GM18526 (cell line): ENCODE measurements around the gene TPST1.

Experiments
- POLR2A ChIP-seq: IDR thresholded peaks from 3 replicates; pipeline ENCODE4 v1.6.1; 2011; ENCODE audit not compliant: insufficient read length; ENCODE audit errors: extremely low read depth

Gene TPST1

GRCh38 chr7:66267249-66267648 lies 62.1 kb downstream of the TPST1 start:
- TF ChIP-seq POLR2A = no peak

GRCh38 chr7:66269978-66270377 lies 64.8 kb downstream of the TPST1 start:
- no peak for TF ChIP-seq POLR2A

GRCh38 chr7:66272321-66272720 lies 67.2 kb downstream of the TPST1 start:
- no peak for TF ChIP-seq POLR2A

- TF ChIP-seq POLR2A = no peak
These were observed 71.2 kb downstream of the TPST1 start for GRCh38 chr7:66276363-66276762.

GRCh38 chr7:66277492-66277891 lies 72.4 kb downstream of the TPST1 start:
- no peak for TF ChIP-seq POLR2A

GRCh38 chr7:66279912-66280311 lies 74.8 kb downstream of the TPST1 start:
- TF ChIP-seq POLR2A = no peak

GRCh38 chr7:66281678-66282590 lies 76.8 kb downstream of the TPST1 start:
- no peak for TF ChIP-seq POLR2A

GRCh38 chr7:66282591-66282935 lies 77.4 kb downstream of the TPST1 start:
- no peak for TF ChIP-seq POLR2A

- TF ChIP-seq POLR2A = no peak
These were observed 78.1 kb downstream of the TPST1 start for GRCh38 chr7:66283003-66283920.

GRCh38 chr7:66296001-66296521 lies 90.9 kb downstream of the TPST1 start:
- TF ChIP-seq POLR2A = no peak

GRCh38 chr7:66296557-66296956 lies 91.4 kb downstream of the TPST1 start:
- no peak for TF ChIP-seq POLR2A

- no peak for TF ChIP-seq POLR2A
These were observed 92.4 kb downstream of the TPST1 start for GRCh38 chr7:66297579-66297978.

GRCh38 chr7:66301249-66301648 lies 96.1 kb downstream of the TPST1 start:
- TF ChIP-seq POLR2A = no peak

GRCh38 chr7:66301737-66302136 lies 96.6 kb downstream of the TPST1 start:
- no peak for TF ChIP-seq POLR2A

- TF ChIP-seq POLR2A = no peak
These were observed 98.5 kb downstream of the TPST1 start for GRCh38 chr7:66303454-66304155.
